Measurements from ENCODE around the gene KATNB1. TPM values are rescaled to one million over a fixed set of nuclear protein-coding genes. Genes with fewer than 3 reads are reported as not detected.

The KATNB1 gene
- total RNA-seq, 1 donor from 2014 or later = 12.9 TPM

DNA sequence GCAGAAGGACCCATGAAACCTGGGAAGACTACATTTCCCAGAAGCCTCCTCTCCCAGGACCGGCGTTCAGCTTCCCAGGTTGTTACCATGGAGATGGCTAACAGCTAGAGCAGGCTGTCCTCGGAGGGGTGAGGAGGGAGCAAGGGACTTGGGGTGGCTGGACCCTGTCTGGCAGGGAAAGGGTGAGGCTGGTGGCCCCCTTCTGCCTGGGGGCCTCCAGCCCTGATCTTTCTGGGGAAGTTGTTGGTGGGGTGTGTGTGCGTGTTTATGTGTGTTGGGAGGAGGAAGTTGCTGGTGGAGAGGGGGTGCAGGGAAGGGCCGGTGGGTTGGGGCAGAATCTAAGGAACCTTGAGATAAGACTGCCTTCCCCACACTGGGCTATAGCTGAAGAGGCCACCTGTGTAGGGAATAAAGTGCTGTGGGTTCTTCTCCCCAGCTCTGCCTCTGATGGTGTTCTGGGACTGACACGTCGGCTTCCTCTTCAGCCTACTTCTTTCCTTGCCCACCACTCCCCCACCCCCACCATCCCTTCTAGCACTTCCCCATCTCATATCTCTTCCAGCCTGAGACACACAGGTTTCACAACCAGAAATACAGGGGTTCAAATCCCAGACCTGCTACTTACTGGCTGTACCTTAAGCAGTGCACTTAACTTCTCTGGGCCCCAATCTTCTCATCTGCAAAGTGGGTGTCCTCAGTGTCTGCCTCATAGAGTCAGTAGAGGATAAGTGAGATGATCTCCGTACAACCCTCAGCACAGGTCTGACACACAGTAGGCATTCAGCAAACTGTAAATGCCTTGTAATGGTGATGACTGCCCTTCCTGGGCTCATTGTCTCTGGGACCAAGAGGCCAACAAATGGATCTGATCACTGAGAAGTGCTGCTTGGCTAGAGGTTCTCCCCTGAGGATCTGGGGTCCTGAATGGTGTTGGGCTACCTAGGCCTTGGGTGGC, 40.6 kb upstream of the KATNB1 start, which contains the start of gene DRC7:
TSS of gene DRC7 (plus strand) at position 82 of the 955 bp plus-strand sequence. CDS start 3,144 bp downstream, outside the sequence.
- Histone ChIP-seq H3K36me3 (ENCODE audit: control insufficient read depth, insufficient read depth, low read length) (no peaks in the 10 kb centered on the region), H3K27me3 (ENCODE audit: control insufficient read depth, insufficient read depth, low read length) (no peaks in the 10 kb centered on the region), H3K4me3 (ENCODE audit: low read depth, low read length) (no peak within 1 kb of the TSS)
- DNase-seq (ENCODE audit: low read depth) (peak; percentile 47), FAIRE-seq (no peak)
- TF ChIP-seq, protein P1, sequence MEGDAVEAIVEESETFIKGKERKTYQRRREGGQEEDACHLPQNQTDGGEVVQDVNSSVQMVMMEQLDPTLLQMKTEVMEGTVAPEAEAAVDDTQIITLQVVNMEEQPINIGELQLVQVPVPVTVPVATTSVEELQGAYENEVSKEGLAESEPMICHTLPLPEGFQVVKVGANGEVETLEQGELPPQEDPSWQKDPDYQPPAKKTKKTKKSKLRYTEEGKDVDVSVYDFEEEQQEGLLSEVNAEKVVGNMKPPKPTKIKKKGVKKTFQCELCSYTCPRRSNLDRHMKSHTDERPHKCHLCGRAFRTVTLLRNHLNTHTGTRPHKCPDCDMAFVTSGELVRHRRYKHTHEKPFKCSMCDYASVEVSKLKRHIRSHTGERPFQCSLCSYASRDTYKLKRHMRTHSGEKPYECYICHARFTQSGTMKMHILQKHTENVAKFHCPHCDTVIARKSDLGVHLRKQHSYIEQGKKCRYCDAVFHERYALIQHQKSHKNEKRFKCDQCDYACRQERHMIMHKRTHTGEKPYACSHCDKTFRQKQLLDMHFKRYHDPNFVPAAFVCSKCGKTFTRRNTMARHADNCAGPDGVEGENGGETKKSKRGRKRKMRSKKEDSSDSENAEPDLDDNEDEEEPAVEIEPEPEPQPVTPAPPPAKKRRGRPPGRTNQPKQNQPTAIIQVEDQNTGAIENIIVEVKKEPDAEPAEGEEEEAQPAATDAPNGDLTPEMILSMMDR (IDR thresholded peaks at IDR 0.05; ENCODE audit: insufficient read depth, low read length, severe bottlenecking) = no peak

- Histone ChIP-seq H3K4me3 (ENCODE audit: low read depth, low read length) (no peak overlapping the region), H3K27me3 (ENCODE audit: control insufficient read depth, insufficient read depth, low read length) (no peaks in the 10 kb centered on the region), H3K36me3 (ENCODE audit: control insufficient read depth, insufficient read depth, low read length) (no peaks in the 10 kb centered on the region)
- no peak for FAIRE-seq
- TF ChIP-seq, protein P1 (IDR thresholded peaks at IDR 0.05; ENCODE audit: insufficient read depth, low read length, severe bottlenecking) = no peak
- DNase-seq (ENCODE audit: low read depth) = no peak
These were observed 39.9 kb upstream of the KATNB1 start for GRCh38 chr16:57695680-57696069.

DNA sequence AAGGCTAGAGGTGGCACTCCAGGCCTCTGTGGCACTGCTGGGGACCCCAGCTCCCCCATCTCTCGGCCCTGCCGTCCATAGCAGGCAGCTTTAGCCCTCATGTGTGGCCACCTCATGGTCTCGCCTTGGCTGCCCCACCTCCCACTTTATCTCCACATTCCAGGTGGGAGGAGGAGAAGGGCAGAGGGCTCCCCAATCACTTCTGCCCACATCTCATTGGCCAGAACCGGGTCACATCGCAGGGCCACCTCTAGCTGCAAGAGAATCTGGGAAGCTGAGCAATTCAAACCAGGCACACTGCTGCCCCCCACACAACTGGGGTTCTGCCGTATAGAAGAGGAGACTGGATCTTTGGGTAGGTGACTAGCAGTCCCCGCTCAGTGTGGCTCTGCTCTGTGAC, 39.3 kb upstream of the KATNB1 start:
- Histone ChIP-seq H3K27me3 (ENCODE audit: control insufficient read depth, insufficient read depth, low read length) (no peaks in the 10 kb centered on the region), H3K36me3 (ENCODE audit: control insufficient read depth, insufficient read depth, low read length) (no peaks in the 10 kb centered on the region), H3K4me3 (ENCODE audit: low read depth, low read length) (no peak overlapping the region)
- TF ChIP-seq, protein P1 (IDR thresholded peaks at IDR 0.05; ENCODE audit: insufficient read depth, low read length, severe bottlenecking) = no peak
- FAIRE-seq (no peak), DNase-seq (ENCODE audit: low read depth) (no peak)

- FAIRE-seq = no peak
- H3K27me3 ChIP-seq (ENCODE audit: control insufficient read depth, insufficient read depth, low read length) = no peaks in the 10 kb centered on the region
These were observed 37.6 kb upstream of the KATNB1 start for GRCh38 chr16:57697896-57698537.

GRCh38 chr16:57698812-57699405, 36.7 kb upstream of the KATNB1 start:
- no peak overlapping the region for H3K4me3 ChIP-seq (ENCODE audit: low read depth, low read length)
- DNase-seq (ENCODE audit: low read depth) = no peak
- FAIRE-seq = no peak
- TF ChIP-seq, protein P1 (IDR thresholded peaks at IDR 0.05; ENCODE audit: insufficient read depth, low read length, severe bottlenecking) = no peak
- H3K27me3 ChIP-seq (ENCODE audit: control insufficient read depth, insufficient read depth, low read length) = no peaks in the 10 kb centered on the region
- H3K36me3 ChIP-seq (ENCODE audit: control insufficient read depth, insufficient read depth, low read length) = no peaks in the 10 kb centered on the region

More at GRCh38 chr16:57697896-57698537, 37.6 kb upstream of the KATNB1 start:
- Histone ChIP-seq H3K36me3 (ENCODE audit: control insufficient read depth, insufficient read depth, low read length) (no peaks in the 10 kb centered on the region), H3K4me3 (ENCODE audit: low read depth, low read length) (no peak overlapping the region)
- TF ChIP-seq, protein P1 (IDR thresholded peaks at IDR 0.05; ENCODE audit: insufficient read depth, low read length, severe bottlenecking) = no peak
- no peak for DNase-seq (ENCODE audit: low read depth)
